ENCODE measurements around the gene ABCC6.
A peak's percentile ranks its signal among the peaks of the same experiment; 100 is the strongest.
"Not testable (repeated sequence)": the region's sequence is repeated elsewhere in the genome, so short reads cannot be mapped to it uniquely, and the experiment has no call there.

The ABCC6 gene

GRCh38 chr16:16202400-16203143, 20.7 kb downstream of the ABCC6 start:
- DNase-seq (ENCODE audit: low read depth): peak; percentile 69
- TF ChIP-seq CTCF (IDR thresholded peaks at IDR 0.05; ENCODE audit: insufficient read depth, low read depth, low read length, missing control alignments): peak; percentile 25
- H3K4me3 ChIP-seq (ENCODE audit: low read depth, low read length): not testable (repeated sequence)

- DNase-seq (ENCODE audit: low read depth); H3K4me3 ChIP-seq (ENCODE audit: low read depth, low read length): not testable (repeated sequence)
Measured at GRCh38 chr16:16201880-16202279, 21.4 kb downstream of the ABCC6 start.

DNA sequence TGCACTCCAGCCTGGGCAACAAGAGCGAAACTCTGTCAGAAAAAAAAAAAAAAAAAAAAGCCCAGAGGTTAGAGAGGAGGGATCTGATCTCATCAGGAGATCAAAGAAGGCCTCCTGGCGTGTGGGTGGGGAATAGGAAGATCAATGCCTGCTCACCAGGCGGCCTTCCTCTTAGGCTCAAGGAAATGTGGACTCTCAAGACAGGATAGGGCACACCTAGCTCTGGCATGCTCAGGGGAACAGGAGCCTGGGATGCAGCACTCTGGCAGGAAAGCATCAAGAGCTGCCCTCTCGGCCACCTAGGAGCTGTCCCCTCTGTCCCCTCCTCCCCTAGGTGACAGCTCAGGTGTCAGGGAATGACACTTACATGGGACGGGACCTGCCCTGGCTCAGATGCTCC, 22.9 kb downstream of the ABCC6 start:
- not testable (repeated sequence) for H3K4me3 ChIP-seq (ENCODE audit: low read depth, low read length); DNase-seq (ENCODE audit: low read depth)

- DNase-seq (ENCODE audit: low read depth); H3K4me3 ChIP-seq (ENCODE audit: low read depth, low read length): not testable (repeated sequence)
Measured at GRCh38 chr16:16199428-16199827, 23.9 kb downstream of the ABCC6 start.

DNA sequence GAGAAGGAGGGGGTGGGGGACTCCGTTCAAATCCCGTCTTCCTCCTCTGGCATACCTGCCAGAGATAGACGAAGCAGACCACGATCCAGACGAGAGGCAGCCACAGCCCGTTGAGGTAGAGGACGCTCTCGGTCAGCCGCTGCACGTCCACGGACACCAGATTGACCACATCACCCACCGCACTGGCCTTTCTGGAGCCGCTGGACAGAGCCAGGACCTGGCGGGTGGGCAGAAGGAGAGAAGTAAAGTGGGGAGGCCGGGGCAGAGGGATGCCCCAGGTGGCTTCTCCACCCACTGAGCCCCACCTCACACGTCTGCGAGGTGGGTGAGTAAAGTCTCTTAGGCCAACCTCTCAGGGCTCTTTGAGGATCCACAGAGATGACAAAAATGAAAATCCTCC, 25.3 kb downstream of the ABCC6 start:
- no peak for DNase-seq (ENCODE audit: low read depth)
- no peak overlapping the region for H3K4me3 ChIP-seq (ENCODE audit: low read depth, low read length)
- TF ChIP-seq CTCF (IDR thresholded peaks at IDR 0.05; ENCODE audit: insufficient read depth, low read depth, low read length, missing control alignments): no peak

GRCh38 chr16:16197331-16197730, 26.0 kb downstream of the ABCC6 start:
- no peak for TF ChIP-seq CTCF (IDR thresholded peaks at IDR 0.05; ENCODE audit: insufficient read depth, low read depth, low read length, missing control alignments)
- no peak overlapping the region for H3K4me3 ChIP-seq (ENCODE audit: low read depth, low read length)
- no peak for DNase-seq (ENCODE audit: low read depth)

- TF ChIP-seq CTCF (IDR thresholded peaks at IDR 0.05; ENCODE audit: insufficient read depth, low read depth, low read length, missing control alignments): no peak
- no peak overlapping the region for H3K4me3 ChIP-seq (ENCODE audit: low read depth, low read length)
- no peak for DNase-seq (ENCODE audit: low read depth)
Measured at GRCh38 chr16:16196099-16196498, 27.2 kb downstream of the ABCC6 start.

GRCh38 chr16:16191493-16192167, 31.7 kb downstream of the ABCC6 start:
- no peak for TF ChIP-seq CTCF (IDR thresholded peaks at IDR 0.05; ENCODE audit: insufficient read depth, low read depth, low read length, missing control alignments)
- no peak overlapping the region for H3K4me3 ChIP-seq (ENCODE audit: low read depth, low read length)
- DNase-seq (ENCODE audit: low read depth): no peak

GRCh38 chr16:16190966-16191365, 32.3 kb downstream of the ABCC6 start:
- DNase-seq (ENCODE audit: low read depth); H3K4me3 ChIP-seq (ENCODE audit: low read depth, low read length): not testable (repeated sequence)
